Measurements from ENCODE around the gene NTPCR.
"Not testable (repeated sequence)": the region's sequence is repeated elsewhere in the genome, so short reads cannot be mapped to it uniquely, and the experiment has no call there.

NTPCR gene

GRCh38 chr1:232927166-232927565 lies 23.2 kb upstream of the NTPCR start:
- DNase-seq (ENCODE audit: low read depth) = not testable (repeated sequence)

- no peak for DNase-seq (ENCODE audit: low read depth)
Measured at GRCh38 chr1:232927830-232928505, 22.4 kb upstream of the NTPCR start.

- no peak for DNase-seq (ENCODE audit: low read depth)
Measured at GRCh38 chr1:232932486-232933425, 17.7 kb upstream of the NTPCR start.

GRCh38 chr1:232936941-232937340 lies 13.5 kb upstream of the NTPCR start:
- no peak for DNase-seq (ENCODE audit: low read depth)

- DNase-seq (ENCODE audit: low read depth) = no peak
Measured at GRCh38 chr1:232937741-232938375, 12.6 kb upstream of the NTPCR start.

GRCh38 chr1:232938926-232939325 lies 11.5 kb upstream of the NTPCR start:
- DNase-seq (ENCODE audit: low read depth) = no peak

- DNase-seq (ENCODE audit: low read depth) = no peak
Measured at GRCh38 chr1:232939748-232940147, 10.7 kb upstream of the NTPCR start.

GRCh38 chr1:232940262-232940661 lies 10.1 kb upstream of the NTPCR start:
- no peak for DNase-seq (ENCODE audit: low read depth)

- no peak for DNase-seq (ENCODE audit: low read depth)
Measured at GRCh38 chr1:232942413-232943294, 7.8 kb upstream of the NTPCR start.

GRCh38 chr1:232943679-232944252 lies 6.6 kb upstream of the NTPCR start:
- DNase-seq (ENCODE audit: low read depth) = no peak

- DNase-seq (ENCODE audit: low read depth) = no peak
Measured at GRCh38 chr1:232944347-232944746, 6.1 kb upstream of the NTPCR start.

GRCh38 chr1:232949636-232950196 lies 695 bp upstream of the NTPCR start:
- no peak for DNase-seq (ENCODE audit: low read depth)

GRCh38 chr1:232951180-232951579 lies 769 bp downstream of the NTPCR start:
- DNase-seq (ENCODE audit: low read depth) = no peak

GRCh38 chr1:232951605-232952004 lies 1.2 kb downstream of the NTPCR start:
- DNase-seq (ENCODE audit: low read depth) = no peak

GRCh38 chr1:232952514-232953499 lies 2.4 kb downstream of the NTPCR start:
- DNase-seq (ENCODE audit: low read depth) = no peak

- no peak for DNase-seq (ENCODE audit: low read depth)
Measured at GRCh38 chr1:232954594-232955365, 4.4 kb downstream of the NTPCR start.

- DNase-seq (ENCODE audit: low read depth) = no peak
Measured at GRCh38 chr1:232956081-232956480, 5.7 kb downstream of the NTPCR start.

GRCh38 chr1:232958067-232958466 lies 7.7 kb downstream of the NTPCR start:
- no peak for DNase-seq (ENCODE audit: low read depth)
